GM23248 (cell line): ENCODE measurements around the gene DDB1. TPM values are rescaled to one million over a fixed set of nuclear protein-coding genes. Genes with fewer than 3 reads are reported as not detected.

Experiments used
- DNase-seq: peaks from one replicate; pipeline ENCODE4 v3.0.0-alpha.2; 2015
- H2AFZ ChIP-seq: fragments of 200-600 bp; sonication (generic); 2 replicates; pipeline ENCODE4 v1.6.1; 2016; ENCODE audit warnings: antibody characterized with exemption
- H3F3A ChIP-seq: fragments of 200-600 bp; sonication (generic); 2 replicates; pipeline ENCODE4 v1.6.1; 2016; ENCODE audit warnings: mild to moderate bottlenecking, antibody characterized with exemption, mixed run types; ENCODE audit not compliant: insufficient read depth
- H3K27ac ChIP-seq: fragments of 200-600 bp; sonication (generic); 2 replicates; pipeline ENCODE4 v1.5.1; 2016; ENCODE audit warnings: mild to moderate bottlenecking
- H3K27me3 ChIP-seq: fragments of 200-600 bp; sonication (generic); replicated peaks from 2 replicates; pipeline ENCODE4 v1.6.1; 2016; ENCODE audit warnings: mild to moderate bottlenecking; ENCODE audit not compliant: insufficient read depth
- H3K36me3 ChIP-seq: fragments of 200-600 bp; sonication (generic); 2 replicates; pipeline ENCODE4 v1.6.1; 2016; ENCODE audit warnings: low read depth, mild to moderate bottlenecking
- H3K4me1 ChIP-seq: fragments of 200-600 bp; sonication (generic); 2 replicates; pipeline ENCODE4 v1.6.1; 2016; ENCODE audit warnings: mild to moderate bottlenecking; ENCODE audit not compliant: insufficient read depth
- H3K4me2 ChIP-seq: fragments of 200-600 bp; sonication (generic); one replicate; pipeline ENCODE4 v1.6.1; 2016; ENCODE audit warnings: mild to moderate bottlenecking; ENCODE audit not compliant: unreplicated experiment
- H3K4me3 ChIP-seq: fragments of 200-600 bp; sonication (generic); 2 replicates; pipeline ENCODE4 v1.5.1; 2016; ENCODE audit warnings: mild to moderate bottlenecking
- H3K79me2 ChIP-seq: fragments of 200-600 bp; sonication (generic); 2 replicates; pipeline ENCODE4 v1.6.1; 2016; ENCODE audit warnings: mild to moderate bottlenecking; ENCODE audit not compliant: insufficient read depth
- H3K9ac ChIP-seq: fragments of 200-600 bp; sonication (generic); 2 replicates; pipeline ENCODE4 v1.6.1; 2016; ENCODE audit warnings: mild to moderate bottlenecking
- H3K9me2 ChIP-seq: fragments of 200-600 bp; sonication (generic); 2 replicates; pipeline ENCODE4 v1.6.1; 2016; ENCODE audit warnings: mixed run types, mild to moderate bottlenecking, moderate library complexity; ENCODE audit not compliant: insufficient read depth
- H3K9me3 ChIP-seq: fragments of 200-600 bp; sonication (generic); one replicate; pipeline ENCODE4 v1.6.1; 2017; ENCODE audit warnings: low read depth
- H4K20me1 ChIP-seq: fragments of 200-600 bp; sonication (generic); 2 replicates; pipeline ENCODE4 v1.6.0; 2016; ENCODE audit not compliant: insufficient read depth
- EZH2 ChIP-seq: fragments of 200-600 bp; sonication (generic); IDR thresholded peaks from 2 replicates; pipeline ENCODE4 v1.6.1; 2018; ENCODE audit warnings: antibody characterized with exemption, mild to moderate bottlenecking; ENCODE audit not compliant: insufficient read depth, poor library complexity, severe bottlenecking
- EZH2phosphoT487 ChIP-seq: fragments of 200-600 bp; sonication (generic); IDR thresholded peaks from 2 replicates; pipeline ENCODE4 v1.6.1; 2018; ENCODE audit warnings: antibody characterized with exemption, moderate library complexity, mild to moderate bottlenecking, low read depth; ENCODE audit not compliant: insufficient read depth
- WGBS, 2 experiments: methylation state at CpG; one replicate each; pipeline ENCODE4 v1.1.6; 2015 to 2017; ENCODE audit warnings: low lambda C conversion rate in 2 of 2, low coverage in 1 of 2; ENCODE audit errors: missing lambda C conversion rate in 2 of 2; 5-methylcytosine and 5-hydroxymethylcytosine counted together
- in situ Hi-C: fragments of 300-500 bp; cut with MboI; formaldehyde crosslinking; loops from 2 replicates; pipeline ENCODE4 v1.15.0; 2020
- polyA plus RNA-seq: library from polyadenylated mRNA; unstranded; fragments of >200 nt; fragmentation: Nextera tagmentation; extraction: Ambion mirVana; gene quantifications from 2 replicates; pipeline ENCODE4 v1.2.1, GENCODE V29; 2016
- total RNA-seq: library from RNA; depleted of rRNA; stranded (reverse); fragments of >200 nt; shearing (Covaris generic); gene quantifications from 2 replicates; pipeline ENCODE4 v1.2.3, GENCODE V29; 2014

The DDB1 gene
- total and polyA plus RNA-seq, 2 experiments from 2014 or later, result 160 to 252 TPM

- H3K4me1 ChIP-seq, result no peaks in the 10 kb centered on the region
- H3K4me2 ChIP-seq, result no peak overlapping the region
- no peaks in the 10 kb centered on the region for H3K79me2 ChIP-seq
- no peaks in the 10 kb centered on the region for H3K9me2 ChIP-seq
- H3K4me3 ChIP-seq, result no peak overlapping the region
- H2AFZ ChIP-seq, result no peak overlapping the region
- H3K27me3 ChIP-seq, result no peaks in the 10 kb centered on the region
- no peaks in the 10 kb centered on the region for H3F3A ChIP-seq
- in situ Hi-C loops, result no loop called here
- no peak for DNase-seq
- TF ChIP-seq EZH2phosphoT487 (no peak), EZH2 (no peak)
- H3K9me3 ChIP-seq, result no peaks in the 10 kb centered on the region
- 88 to 92% methylated on average over 15 of the region's 15 CpGs for WGBS, 2 experiments
- H4K20me1 ChIP-seq, result no peaks in the 10 kb centered on the region
- no peaks in the 10 kb centered on the region for H3K36me3 ChIP-seq
- no peak overlapping the region for H3K27ac ChIP-seq
- no peak overlapping the region for H3K9ac ChIP-seq
Measured at GRCh38 chr11:61353131-61354067, 20.5 kb upstream of the DDB1 start.

GRCh38 chr11:61352038-61352437, 19.1 kb upstream of the DDB1 start:
- Histone ChIP-seq H2AFZ (no peak overlapping the region), H3K9me2 (no peaks in the 10 kb centered on the region), H3K9me3 (no peaks in the 10 kb centered on the region), H3K27ac (no peak overlapping the region), H4K20me1 (no peaks in the 10 kb centered on the region), H3K79me2 (no peaks in the 10 kb centered on the region), H3K4me3 (no peak overlapping the region), H3K4me1 (no peaks in the 10 kb centered on the region), H3F3A (no peaks in the 10 kb centered on the region), H3K9ac (no peak overlapping the region), H3K27me3 (no peaks in the 10 kb centered on the region), H3K36me3 (no peaks in the 10 kb centered on the region), H3K4me2 (no peak overlapping the region)
- no peak for DNase-seq
- TF ChIP-seq EZH2phosphoT487 (no peak), EZH2 (no peak)
- WGBS, 2 experiments, result 81 to 83% methylated on average over 8 of the region's 8 CpGs
- in situ Hi-C loops, result no loop called here

GRCh38 chr11:61350803-61351202, 17.9 kb upstream of the DDB1 start:
- Histone ChIP-seq H3K4me3 (no peak overlapping the region), H3K9me2 (no peaks in the 10 kb centered on the region), H4K20me1 (no peaks in the 10 kb centered on the region), H3K4me2 (no peak overlapping the region), H3K27ac (no peak overlapping the region), H3F3A (no peaks in the 10 kb centered on the region), H3K27me3 (no peaks in the 10 kb centered on the region), H3K9ac (no peak overlapping the region), H3K79me2 (no peaks in the 10 kb centered on the region), H3K36me3 (no peaks in the 10 kb centered on the region), H3K9me3 (no peaks in the 10 kb centered on the region), H2AFZ (no peak overlapping the region), H3K4me1 (no peaks in the 10 kb centered on the region)
- no peak for TF ChIP-seq EZH2phosphoT487
- no peak for TF ChIP-seq EZH2
- in situ Hi-C loops, result no loop called here
- 90 to 98% methylated on average over 8 of the region's 8 CpGs for WGBS, 2 experiments
- DNase-seq, result no peak

DNA sequence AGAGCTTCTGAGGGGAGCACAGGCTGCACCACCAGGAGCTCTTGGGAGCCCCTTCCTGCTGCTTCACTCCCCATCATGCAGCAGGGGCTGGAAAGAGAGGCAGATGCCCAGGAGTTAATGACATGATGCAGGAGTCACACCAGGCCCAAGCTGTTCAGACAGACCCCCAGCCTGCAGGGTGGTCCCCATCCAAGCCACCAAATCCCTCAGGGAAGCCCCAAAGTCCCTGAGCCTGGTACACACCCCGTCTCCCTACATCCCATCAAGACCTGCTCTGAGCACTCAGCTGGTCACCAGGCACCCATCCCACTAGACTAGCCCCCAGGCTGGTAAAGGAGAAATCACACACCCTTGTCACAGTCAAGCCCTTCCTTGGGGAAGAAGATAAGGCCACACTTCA, 17.4 kb upstream of the DDB1 start:
- in situ Hi-C loops, result no loop called here
- 100% methylated on average over 1 of the region's 1 CpG for WGBS, 2 experiments

More for the DNA sequence above, 17.4 kb upstream of the DDB1 start:
- no peaks in the 10 kb centered on the region for H3K4me1 ChIP-seq
- H3K9me2 ChIP-seq, result no peaks in the 10 kb centered on the region
- no peak overlapping the region for H2AFZ ChIP-seq
- no peaks in the 10 kb centered on the region for H3K27me3 ChIP-seq
- no peaks in the 10 kb centered on the region for H3F3A ChIP-seq
- no peak overlapping the region for H3K27ac ChIP-seq
- H3K9ac ChIP-seq, result no peak overlapping the region
- H3K9me3 ChIP-seq, result no peaks in the 10 kb centered on the region
- TF ChIP-seq EZH2 (no peak), EZH2phosphoT487 (no peak)
- H3K4me3 ChIP-seq, result no peak overlapping the region
- no peaks in the 10 kb centered on the region for H3K36me3 ChIP-seq
- no peak for DNase-seq
- H3K4me2 ChIP-seq, result no peak overlapping the region
- no peaks in the 10 kb centered on the region for H3K79me2 ChIP-seq
- H4K20me1 ChIP-seq, result no peaks in the 10 kb centered on the region
